Retinal pigment epithelial cell (primary cell): Measurements from ENCODE around the gene OR10H2.

ENCODE experiments used
- DNase-seq: peaks from one replicate; pipeline ENCODE4 v3.0.0-alpha.2; 2010; ENCODE audit warnings: low read depth
- H3K4me3 ChIP-seq: 2 replicates; pipeline ENCODE4 v1.5.1; 2011; ENCODE audit warnings: mild to moderate bottlenecking, low read length, control low read depth, moderate library complexity
- TF ChIP-seq, protein P1 (sequence below): conservative IDR thresholded peaks from 2 replicates; pipeline ENCODE4 v1.5.1; 2011; ENCODE audit warnings: low read depth, low read length, control low read depth, inconsistent platforms

Gene OR10H2

GRCh38 chr19:15730538-15730937 is 2.7 kb downstream of the OR10H2 start:
- no peak overlapping the region for H3K4me3 ChIP-seq
- DNase-seq: no peak
- TF ChIP-seq, protein P1, sequence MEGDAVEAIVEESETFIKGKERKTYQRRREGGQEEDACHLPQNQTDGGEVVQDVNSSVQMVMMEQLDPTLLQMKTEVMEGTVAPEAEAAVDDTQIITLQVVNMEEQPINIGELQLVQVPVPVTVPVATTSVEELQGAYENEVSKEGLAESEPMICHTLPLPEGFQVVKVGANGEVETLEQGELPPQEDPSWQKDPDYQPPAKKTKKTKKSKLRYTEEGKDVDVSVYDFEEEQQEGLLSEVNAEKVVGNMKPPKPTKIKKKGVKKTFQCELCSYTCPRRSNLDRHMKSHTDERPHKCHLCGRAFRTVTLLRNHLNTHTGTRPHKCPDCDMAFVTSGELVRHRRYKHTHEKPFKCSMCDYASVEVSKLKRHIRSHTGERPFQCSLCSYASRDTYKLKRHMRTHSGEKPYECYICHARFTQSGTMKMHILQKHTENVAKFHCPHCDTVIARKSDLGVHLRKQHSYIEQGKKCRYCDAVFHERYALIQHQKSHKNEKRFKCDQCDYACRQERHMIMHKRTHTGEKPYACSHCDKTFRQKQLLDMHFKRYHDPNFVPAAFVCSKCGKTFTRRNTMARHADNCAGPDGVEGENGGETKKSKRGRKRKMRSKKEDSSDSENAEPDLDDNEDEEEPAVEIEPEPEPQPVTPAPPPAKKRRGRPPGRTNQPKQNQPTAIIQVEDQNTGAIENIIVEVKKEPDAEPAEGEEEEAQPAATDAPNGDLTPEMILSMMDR: no peak

- H3K4me3 ChIP-seq: no peak overlapping the region
- DNase-seq: no peak
- TF ChIP-seq, protein P1: no peak
Observed at GRCh38 chr19:15732388-15732787, 4.6 kb downstream of the OR10H2 start.

- TF ChIP-seq, protein P1: no peak
- no peak overlapping the region for H3K4me3 ChIP-seq
- no peak for DNase-seq
Observed at GRCh38 chr19:15733895-15734294, 6.1 kb downstream of the OR10H2 start.

DNA sequence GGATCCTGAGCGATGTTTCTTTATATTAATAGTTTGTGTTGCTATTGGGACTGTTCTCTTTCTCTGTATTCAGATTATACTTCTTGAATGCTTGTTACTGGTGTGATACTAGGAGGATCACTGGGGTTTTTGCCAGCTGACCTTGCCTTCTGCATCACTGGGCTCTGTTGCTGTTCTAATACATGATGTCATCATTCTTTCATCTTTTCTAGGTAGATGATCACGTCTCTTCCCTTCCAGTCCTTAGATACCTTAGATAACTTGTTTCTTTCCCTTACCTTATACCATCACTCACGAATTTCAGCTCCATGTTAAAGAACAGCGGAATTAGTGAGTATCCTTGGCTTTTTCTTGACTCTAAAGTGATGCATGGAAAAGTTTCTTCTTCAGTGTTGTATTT is 9.9 kb downstream of the OR10H2 start, which contains the start of gene OR10H3:
TSS of gene OR10H3 (plus strand) at position 264 of the 400 bp plus-strand sequence. CDS start 3,408 bp downstream, outside the sequence.
- H3K4me3 ChIP-seq: no peak within 1 kb of the TSS
- DNase-seq: no peak
- TF ChIP-seq, protein P1: no peak

DNA sequence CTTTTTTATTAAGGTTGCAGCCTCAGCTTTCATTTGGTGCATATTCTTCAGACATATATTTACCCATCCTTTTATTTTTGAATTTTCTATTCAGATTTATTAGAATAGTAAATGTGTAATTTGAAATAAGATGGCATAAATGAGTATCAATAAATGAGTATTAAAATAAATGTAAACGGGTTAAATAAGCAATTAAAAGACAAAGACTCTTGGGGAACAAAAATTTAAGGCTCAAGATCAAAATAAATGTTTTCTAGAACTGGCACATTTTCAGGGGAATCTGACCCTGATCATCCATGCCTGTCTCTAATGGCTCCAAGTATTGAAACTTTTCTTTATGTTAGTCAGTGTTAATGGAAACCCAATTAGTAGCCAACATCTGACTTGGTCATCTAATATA is 13.0 kb downstream of the OR10H2 start:
- no peak overlapping the region for H3K4me3 ChIP-seq
- DNase-seq: no peak
- TF ChIP-seq, protein P1: no peak

DNA sequence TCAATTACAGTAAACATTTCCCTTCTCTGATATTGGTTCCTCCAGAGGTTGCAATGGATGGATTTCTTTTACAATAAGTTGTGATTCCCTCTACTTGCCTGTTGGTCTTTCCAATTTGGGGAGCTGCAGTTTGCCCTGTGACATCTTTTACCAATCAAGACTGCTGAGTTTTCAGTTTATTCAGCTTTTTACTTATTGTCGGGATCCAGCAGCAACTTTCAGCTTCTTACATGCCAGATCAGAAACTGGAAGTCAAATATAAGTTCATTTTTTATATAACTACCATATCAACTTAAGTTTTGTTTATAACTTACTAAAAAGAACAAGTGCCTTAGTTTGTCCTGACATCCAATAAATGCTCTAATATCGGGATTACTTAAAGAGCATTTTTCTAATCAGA is 20.4 kb downstream of the OR10H2 start:
- no peak overlapping the region for H3K4me3 ChIP-seq
- no peak for DNase-seq
- TF ChIP-seq, protein P1: no peak

DNA sequence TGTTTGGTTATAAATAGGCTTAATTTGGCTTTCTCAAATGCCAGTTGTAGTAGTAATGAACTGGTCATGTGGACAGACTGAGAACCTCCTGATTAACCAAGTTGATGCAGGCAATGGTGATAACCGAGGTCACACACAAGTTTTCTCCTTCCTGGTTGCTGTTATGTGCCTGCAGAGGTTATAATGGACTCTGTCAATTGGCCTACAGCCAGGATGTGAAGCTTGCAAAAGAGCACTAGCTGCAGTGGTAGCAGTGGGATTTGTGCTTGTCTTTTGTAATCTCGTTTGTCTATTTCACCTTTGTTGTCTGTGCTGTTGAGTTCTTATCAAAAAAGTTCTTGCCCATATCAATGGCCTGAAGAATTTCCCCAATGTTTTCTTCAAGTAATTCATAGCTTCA is 30.6 kb downstream of the OR10H2 start:
- no peak overlapping the region for H3K4me3 ChIP-seq
- DNase-seq: no peak
- TF ChIP-seq, protein P1: no peak
